H1 (cell line): ENCODE measurements around the gene MPV17L2. TPM values are rescaled to one million over a fixed set of nuclear protein-coding genes. Genes with fewer than 3 reads are reported as not detected.
A peak's percentile ranks its signal among the peaks of the same experiment; 100 is the strongest.

Source experiments
- CTCF ChIA-PET: fragments of 300-600 bp; sonication (Branson Sonifier 250); formaldehyde crosslinking; loops from one replicate; lab custom pipeline; 2021; ENCODE audit not compliant: partially characterized antibody; lab: Charles Lee
- POLR2A ChIA-PET: fragments of 300-600 bp; sonication (Branson Sonifier 250); formaldehyde crosslinking; loops from one replicate; lab custom pipeline; 2021; ENCODE audit warnings: inconsistent platforms; ENCODE audit not compliant: partially characterized antibody; lab: Charles Lee
- DNase-seq, 2 experiments: peaks; one replicate each; pipeline versions ENCODE4 v3.0.0 to v3.0.0-alpha.2; 2010 to 2022; ENCODE audit warnings: low spot score in 2 of 2, low read depth in 1 of 2, mixed read lengths in 1 of 2
- FAIRE-seq: peaks from 2 replicates; lab custom pipeline; 2011; peaks lifted over from hg19 to GRCh38; lab: Jason Lieb, UNC
- H2AFZ ChIP-seq: 2 replicates; pipeline ENCODE4 v1.8.1; 2012; ENCODE audit warnings: low read length, inconsistent platforms
- H2AK5ac ChIP-seq: 2 replicates; pipeline ENCODE4 v1.6.1; 2013; ENCODE audit warnings: low read depth, low read length
- H2BK120ac ChIP-seq: replicated peaks from 2 replicates; pipeline ENCODE3; 2013; ENCODE audit warnings: low read depth, low read length, inconsistent platforms
- H2BK12ac ChIP-seq: 2 replicates; pipeline ENCODE4 v1.6.1; 2013; ENCODE audit warnings: low read depth, low read length
- H2BK15ac ChIP-seq: 2 replicates; pipeline ENCODE4 v1.6.1; 2013; ENCODE audit warnings: low read length
- H2BK20ac ChIP-seq: 2 replicates; pipeline ENCODE4 v1.6.1; 2013; ENCODE audit warnings: low read length
- H2BK5ac ChIP-seq: 2 replicates; pipeline ENCODE4 v1.6.1; 2013; ENCODE audit warnings: low read depth, low read length
- H3K14ac ChIP-seq: 2 replicates; pipeline ENCODE4 v1.6.1; 2013; ENCODE audit warnings: inconsistent platforms; ENCODE audit not compliant: insufficient read length
- H3K18ac ChIP-seq: 2 replicates; pipeline ENCODE4 v1.6.1; 2013; ENCODE audit warnings: low read length; ENCODE audit errors: extremely low read depth
- H3K23ac ChIP-seq: 2 replicates; pipeline ENCODE4 v1.6.1; 2013; ENCODE audit warnings: inconsistent platforms; ENCODE audit not compliant: insufficient read length
- H3K23me2 ChIP-seq: 2 replicates; pipeline ENCODE4 v1.6.1; 2013; ENCODE audit warnings: low read depth, low read length
- H3K27ac ChIP-seq: 2 replicates; pipeline ENCODE4 v1.6.1; 2011; ENCODE audit warnings: low read depth, low read length, inconsistent platforms
- H3K27me3 ChIP-seq, 4 experiments: replicated peaks in 1 of 4; 1 replicate in 1 of 4; 2 replicates in 3 of 4; pipeline versions ENCODE4 v1.6.1 to v1.8.1; 2011 to 2013; ENCODE audit warnings: low read length in 3 of 4, mild to moderate bottlenecking in 3 of 4, inconsistent platforms in 2 of 4, mixed read lengths in 2 of 4, moderate library complexity in 1 of 4; ENCODE audit not compliant: control insufficient read depth in 3 of 4, insufficient read depth in 3 of 4; ENCODE audit errors: extremely low read depth in 1 of 4
- H3K36me3 ChIP-seq, 4 experiments: 2 replicates each; pipeline versions ENCODE4 v1.6.1 to v1.8.1; 2011 to 2013; ENCODE audit warnings: mild to moderate bottlenecking in 4 of 4, low read length in 3 of 4, moderate library complexity in 2 of 4, control low read depth in 1 of 4, inconsistent platforms in 1 of 4; ENCODE audit not compliant: insufficient read depth in 4 of 4, control insufficient read depth in 2 of 4
- H3K4ac ChIP-seq: replicated peaks from 2 replicates; pipeline ENCODE3; 2013; ENCODE audit warnings: low read length, low read depth, mixed read lengths, inconsistent platforms; ENCODE audit not compliant: insufficient read length
- H3K4me1 ChIP-seq, 4 experiments: replicated peaks in 1 of 4; 1 replicate in 1 of 4; 2 replicates in 3 of 4; pipeline versions ENCODE4 v1.6.1 to v1.8.1; 2011 to 2013; ENCODE audit warnings: low read length in 3 of 4, inconsistent platforms in 2 of 4, mixed read lengths in 1 of 4; ENCODE audit not compliant: insufficient read depth in 4 of 4, control insufficient read depth in 3 of 4
- H3K4me2 ChIP-seq, 2 experiments: 2 replicates each; pipeline versions ENCODE4 v1.6.1 to v1.8.1; 2011 to 2013; ENCODE audit warnings: low read depth in 2 of 2, low read length in 2 of 2, control low read depth in 1 of 2, inconsistent platforms in 1 of 2, mild to moderate bottlenecking in 1 of 2; ENCODE audit not compliant: insufficient read depth in 1 of 2
- H3K4me3 ChIP-seq, 4 experiments: fragments of 200-600, 300-600 bp in 1 of 4; sonication (generic), shearing (Covaris generic), sonication (Bioruptor Twin) in 1 of 4; 2 replicates each; pipeline versions ENCODE4 v1.5.1 to v1.8.1; 2011 to 2016; ENCODE audit warnings: low read length in 4 of 4, low read depth in 3 of 4, control low read depth in 2 of 4, inconsistent platforms in 2 of 4, mild to moderate bottlenecking in 2 of 4, mixed read lengths in 1 of 4, moderate library complexity in 1 of 4; ENCODE audit not compliant: insufficient read depth in 2 of 4; ENCODE audit errors: extremely low read depth in 1 of 4
- H3K56ac ChIP-seq: replicated peaks from 2 replicates; pipeline ENCODE3; 2013; ENCODE audit warnings: low read depth, mild to moderate bottlenecking, mixed read lengths, low read length, inconsistent platforms; ENCODE audit not compliant: insufficient read length
- H3K79me1 ChIP-seq: 2 replicates; pipeline ENCODE4 v1.6.1; 2013; ENCODE audit warnings: low read depth, low read length, control low read depth
- H3K79me2 ChIP-seq, 2 experiments: 2 replicates each; pipeline versions ENCODE4 v1.6.1 to v1.8.1; 2012 to 2013; ENCODE audit warnings: low read length in 2 of 2, mild to moderate bottlenecking in 2 of 2, inconsistent platforms in 1 of 2; ENCODE audit not compliant: insufficient read depth in 2 of 2, control insufficient read depth in 1 of 2
- H3K9ac ChIP-seq, 4 experiments: replicated peaks in 1 of 4; 1 replicate in 1 of 4; 2 replicates in 3 of 4; pipeline versions ENCODE4 v1.6.1 to v1.8.1; 2011 to 2013; ENCODE audit warnings: low read depth in 3 of 4, low read length in 3 of 4, control low read depth in 2 of 4, mild to moderate bottlenecking in 2 of 4, moderate library complexity in 2 of 4, inconsistent platforms in 1 of 4; ENCODE audit errors: extremely low read depth in 1 of 4
- H3K9me3 ChIP-seq, 2 experiments: 2 replicates each; pipeline versions ENCODE4 v1.6.1 to v1.8.1; 2012 to 2013; ENCODE audit warnings: mild to moderate bottlenecking in 2 of 2, moderate library complexity in 2 of 2, control low read depth in 1 of 2, inconsistent platforms in 1 of 2, low read depth in 1 of 2, low read length in 1 of 2, mixed read lengths in 1 of 2; ENCODE audit not compliant: insufficient read depth in 2 of 2
- H4K20me1 ChIP-seq, 2 experiments: replicated peaks in 1 of 2; 2 replicates each; pipeline versions ENCODE3 to v1.8.1; 2011 to 2013; ENCODE audit warnings: inconsistent platforms in 2 of 2, low read length in 2 of 2, mild to moderate bottlenecking in 1 of 2; ENCODE audit not compliant: insufficient read depth in 2 of 2, control insufficient read depth in 1 of 2
- H4K5ac ChIP-seq: 2 replicates; pipeline ENCODE4 v1.6.1; 2013; ENCODE audit warnings: low read length, low read depth, mixed read lengths, inconsistent platforms; ENCODE audit not compliant: insufficient read length
- H4K8ac ChIP-seq: 2 replicates; pipeline ENCODE4 v1.8.0; 2013; ENCODE audit warnings: mild to moderate bottlenecking, moderate library complexity, low read length, inconsistent platforms; ENCODE audit not compliant: insufficient read depth; ENCODE audit errors: extremely low read depth
- H4K91ac ChIP-seq: replicated peaks from 2 replicates; pipeline ENCODE3; 2013; ENCODE audit warnings: low read length, mixed read lengths, inconsistent platforms; ENCODE audit not compliant: insufficient read length
- ATF2 ChIP-seq: IDR thresholded peaks from 2 replicates; pipeline ENCODE4 v1.6.1; 2012; ENCODE audit warnings: low read length, inconsistent platforms
- BCL11A ChIP-seq, 2 experiments: IDR thresholded peaks; one replicate each; pipeline ENCODE4 v1.6.1; 2011; ENCODE audit warnings: low read depth in 2 of 2, low read length in 2 of 2, mild to moderate bottlenecking in 2 of 2
- CTBP2 ChIP-seq: IDR thresholded peaks from 2 replicates; pipeline ENCODE4 v1.7.0; 2011; ENCODE audit warnings: borderline replicate concordance, mild to moderate bottlenecking, moderate library complexity, mixed read lengths, low read length; ENCODE audit not compliant: insufficient read depth, insufficient read length
- KDM5A ChIP-seq: fragments of 200-600 bp; IDR thresholded peaks from 2 replicates; pipeline ENCODE4 v1.7.1; 2012; ENCODE audit warnings: mild to moderate bottlenecking, low read length, inconsistent platforms, mixed read lengths
- NANOG ChIP-seq: IDR thresholded peaks from 2 replicates; pipeline ENCODE4 v1.6.1; 2011; ENCODE audit warnings: low read length, low read depth, mild to moderate bottlenecking, inconsistent platforms; ENCODE audit not compliant: insufficient read depth, poor library complexity, severe bottlenecking
- TEAD4 ChIP-seq: IDR thresholded peaks from 2 replicates; pipeline ENCODE4 v1.6.1; 2012; ENCODE audit warnings: low read depth, low read length, inconsistent platforms, mixed read lengths
- ZNF274 ChIP-seq: IDR thresholded peaks from 2 replicates; pipeline ENCODE4 v1.7.0; 2012; ENCODE audit warnings: low read length, borderline replicate concordance; ENCODE audit errors: extremely low read depth
- WGBS, 2 experiments: shearing (Covaris generic) in 1 of 2; methylation state at CpG; one replicate each; pipeline versions ENCODE4 v1.1.6 to v1.1.7; 2013 to 2015; ENCODE audit warnings: low lambda C conversion rate in 2 of 2, mixed read lengths in 2 of 2, inconsistent platforms in 1 of 2, low coverage in 1 of 2, missing lambda C conversion rate in 1 of 2; ENCODE audit not compliant: insufficient replicate concordance in 2 of 2, insufficient coverage in 1 of 2, insufficient read length in 1 of 2; ENCODE audit errors: extremely low coverage in 1 of 2, missing lambda C conversion rate in 1 of 2; 5-methylcytosine and 5-hydroxymethylcytosine counted together
- polyA plus RNA-seq, 7 experiments: library from polyadenylated mRNA; depleted of rRNA in 3 of 7; stranded (reverse) in 5 of 7; unstranded in 2 of 7; fragments of >200 nt in 5 of 7; fragments of 200-250 nt in 2 of 7; gene quantifications; 1 replicate in 5 of 7; 2 replicates in 1 of 7; 4 replicates in 1 of 7; pipeline versions ENCODE4 v1.2.1 to v1.2.3, GENCODE V29; 2011 to 2013; ENCODE audit warnings: missing spikeins in 2 of 7, mixed read lengths in 2 of 7
- total RNA-seq: library from RNA; stranded (reverse); fragmentation: NEBNext Ultra II Directional; extraction: Animal tissue kit (Norgen Biotek cat#: 25700); gene quantifications from 2 replicates; pipeline ENCODE4 v1.2.1, GENCODE V29; 2021

The MPV17L2 gene
- total and polyA plus RNA-seq, 2 of the 8 experiments (the other 6 are each of a cell fraction or from before 2014, with no cell fraction given), result 24.2 to 82.6 TPM

- ChIA-PET POLR2A (interaction anchor here (0.6 kb wide), 2 partner anchors 51 to 444 kb away, joined by 3 to 5 read pairs; no protein-coding TSS in a partner anchor), CTCF (interaction anchor here (0.6 to 1.9 kb wide), 4 partner anchors 43 to 175 kb away, joined by 3 to 7 read pairs (median 4); a partner anchor contains a TSS)
- H2AFZ ChIP-seq, result no peak overlapping the region
- no peak overlapping the region for H3K9ac ChIP-seq
- H3K4me1 ChIP-seq, result no peaks in the 10 kb centered on the region
- peaks cover 0 to 2% of the 10 kb centered on the region in 2 experiments for H4K20me1 ChIP-seq
- peak overlapping the region; percentile 39 for H4K91ac ChIP-seq
- H3K79me1 ChIP-seq, result no peaks in the 10 kb centered on the region
- no peak for DNase-seq
- no peak overlapping the region for H3K56ac ChIP-seq
- H4K8ac ChIP-seq, result no peak overlapping the region; the same call in 1 of the 2 replicates
- 93% methylated on average over 14 of the region's 14 CpGs; no CpG with 5 or more reads in 1 of the 2 experiments for WGBS, 2 experiments
- H2BK5ac ChIP-seq, result no peak overlapping the region
- no peak overlapping the region for H3K4ac ChIP-seq
- H3K4me3 ChIP-seq, result no peak overlapping the region
- no peak overlapping the region for H3K4me2 ChIP-seq
- no peak overlapping the region for H2AK5ac ChIP-seq
- H3K27ac ChIP-seq, result no peak overlapping the region
- no peaks in the 10 kb centered on the region for H3K9me3 ChIP-seq
- H3K18ac ChIP-seq, result no peak overlapping the region
- no peak overlapping the region for H2BK12ac ChIP-seq
- no peak overlapping the region for H3K23ac ChIP-seq
- no peaks in the 10 kb centered on the region for H3K23me2 ChIP-seq
- H4K5ac ChIP-seq, result no peak overlapping the region
- TF ChIP-seq NANOG (no peak), TEAD4 (no peak), KDM5A (no peak), ATF2 (no peak), CTBP2 (no peak), BCL11A (IDR thresholded peaks at IDR 0.05; ENCODE audit: low read depth in 2 of 2, low read length in 2 of 2) (no peak), ZNF274 (no peak)
- TF ChIP-seq, all 59 proteins: peak for 0
- Histone ChIP-seq H2BK20ac (no peak overlapping the region), H3K79me2 (no peaks in the 10 kb centered on the region), H2BK15ac (no peak overlapping the region), H3K27me3 (no peaks in the 10 kb centered on the region), H3K14ac (no peak overlapping the region), H2BK120ac (no peak overlapping the region), H3K36me3 (no peaks in the 10 kb centered on the region)
- FAIRE-seq, result no peak
These were observed 18.7 kb downstream of the MPV17L2 start for GRCh38 chr19:18211683-18212082.
